HUES6 (cell line): ENCODE results near the gene SGCD.

Experiments
- H3K27ac ChIP-seq: 2 replicates; pipeline ENCODE4 v1.7.0; 2013; ENCODE audit warnings: low read depth, mild to moderate bottlenecking, low read length, inconsistent platforms
- H3K27me3 ChIP-seq: 2 replicates; pipeline ENCODE4 v1.6.1; 2013; ENCODE audit warnings: low read length; ENCODE audit not compliant: control insufficient read depth, insufficient read depth
- H3K36me3 ChIP-seq: 2 replicates; pipeline ENCODE4 v1.6.1; 2013; ENCODE audit warnings: low read length; ENCODE audit not compliant: control insufficient read depth, insufficient read depth
- H3K4me1 ChIP-seq: 2 replicates; pipeline ENCODE4 v1.6.1; 2013; ENCODE audit warnings: low read length; ENCODE audit not compliant: control insufficient read depth, insufficient read depth
- H3K4me3 ChIP-seq: 2 replicates; pipeline ENCODE4 v1.5.1; 2013; ENCODE audit warnings: low read depth, low read length
- H3K9ac ChIP-seq: one replicate; pipeline ENCODE4 v1.6.1; 2013; ENCODE audit warnings: mild to moderate bottlenecking, low read length
- H3K9me3 ChIP-seq: 2 replicates; pipeline ENCODE4 v1.6.1; 2013; ENCODE audit warnings: low read depth, low read length; ENCODE audit not compliant: control insufficient read depth, insufficient read depth

SGCD gene

DNA sequence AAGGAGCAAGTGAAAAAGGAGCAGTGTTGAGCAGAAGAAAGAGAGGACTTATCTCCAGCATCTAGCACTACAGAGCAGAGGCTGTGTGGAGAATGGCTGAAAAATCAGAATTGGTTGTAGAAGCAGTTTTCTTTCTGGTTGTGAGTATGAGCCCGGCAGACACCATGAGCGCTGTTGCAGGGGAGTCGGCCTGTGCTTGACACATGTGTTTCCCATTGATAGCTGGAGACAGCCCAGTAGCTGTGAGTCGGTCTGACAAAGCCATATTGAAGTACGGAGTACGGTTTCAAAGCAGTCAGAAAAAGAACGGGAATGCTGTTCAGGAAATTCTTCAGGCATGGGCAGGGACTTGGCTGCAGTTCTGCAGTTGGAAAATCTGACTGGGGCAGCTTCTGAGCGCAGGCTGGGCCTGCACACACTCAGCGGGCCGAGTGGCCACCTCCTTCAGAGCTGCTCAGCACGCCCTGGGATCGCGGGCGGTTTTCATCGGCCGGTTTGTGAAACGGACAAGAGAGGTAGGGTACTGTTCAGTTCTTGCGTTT is at the start of gene SGCD:
SGCD (plus strand) TSS at position 447 of the 542 bp plus-strand sequence.
- H3K27me3 ChIP-seq = no peaks in the 10 kb centered on the region
- no peak within 1 kb of the TSS for H3K27ac ChIP-seq
- no peak within 1 kb of the TSS for H3K4me3 ChIP-seq
- H3K9ac ChIP-seq = no peak within 1 kb of the TSS
- no peaks in the 10 kb centered on the region for H3K9me3 ChIP-seq
- no peaks in the 10 kb centered on the region for H3K36me3 ChIP-seq
- no peaks in the 10 kb centered on the region for H3K4me1 ChIP-seq

GRCh38 chr5:156277290-156277689 is 49.7 kb upstream of the SGCD start:
- Histone ChIP-seq H3K4me3 (no peak overlapping the region), H3K4me1 (no peaks in the 10 kb centered on the region)

GRCh38 chr5:156295431-156295830 is 31.5 kb upstream of the SGCD start:
- H3K27me3 ChIP-seq = no peaks in the 10 kb centered on the region
- no peaks in the 10 kb centered on the region for H3K4me1 ChIP-seq
- no peak overlapping the region for H3K9ac ChIP-seq
- H3K27ac ChIP-seq = no peak overlapping the region
- H3K4me3 ChIP-seq = no peak overlapping the region
- H3K9me3 ChIP-seq = no peaks in the 10 kb centered on the region
- H3K36me3 ChIP-seq = no peaks in the 10 kb centered on the region

More at GRCh38 chr5:156277290-156277689, 49.7 kb upstream of the SGCD start:
- Histone ChIP-seq H3K36me3 (no peaks in the 10 kb centered on the region), H3K27me3 (no peaks in the 10 kb centered on the region), H3K27ac (no peak overlapping the region), H3K9ac (no peak overlapping the region), H3K9me3 (no peaks in the 10 kb centered on the region)

- Histone ChIP-seq H3K4me1 (no peaks in the 10 kb centered on the region), H3K9ac (no peak overlapping the region), H3K4me3 (no peak overlapping the region), H3K36me3 (no peaks in the 10 kb centered on the region), H3K27me3 (no peaks in the 10 kb centered on the region), H3K27ac (no peak overlapping the region), H3K9me3 (peaks cover 16% of the 10 kb centered on the region)
Observed at GRCh38 chr5:156310115-156310514, 16.8 kb upstream of the SGCD start.

DNA sequence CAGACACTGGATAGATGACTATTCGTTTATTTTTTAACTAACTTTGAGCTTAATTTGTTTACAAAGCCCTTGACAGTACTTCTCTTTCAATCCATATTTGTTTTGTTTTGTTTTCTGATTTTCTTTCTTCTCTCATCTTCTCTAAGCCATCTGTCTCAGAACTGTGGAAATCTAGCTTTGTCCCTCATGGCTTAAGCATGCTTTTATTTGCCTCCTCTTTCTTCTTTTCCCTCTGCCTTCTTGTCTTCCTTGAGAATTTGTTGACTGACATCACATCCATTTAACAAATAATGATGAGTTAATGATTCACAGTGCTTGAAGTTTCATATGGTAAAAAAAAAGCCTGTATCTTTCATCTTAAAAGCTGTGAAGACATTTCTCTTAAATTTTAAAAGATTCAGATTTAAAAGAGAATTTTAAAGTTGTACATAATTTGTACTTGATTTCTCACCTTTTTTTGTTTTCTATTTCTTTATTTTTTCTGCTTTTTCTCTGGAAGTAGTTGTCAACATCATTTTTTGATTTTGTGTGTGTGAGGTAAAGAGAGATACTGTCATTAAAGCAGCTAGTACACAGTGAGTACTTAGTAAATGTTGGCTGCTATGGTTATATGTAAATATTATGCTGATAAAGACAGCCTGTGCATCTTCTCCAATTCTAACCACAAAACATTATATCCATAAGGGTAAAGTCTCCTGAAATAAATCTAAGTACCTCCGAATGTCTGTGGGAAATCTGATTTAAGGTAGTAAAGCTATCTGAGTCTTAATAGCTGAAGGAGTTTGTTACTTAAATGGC is 13.9 kb upstream of the SGCD start:
- Histone ChIP-seq H3K4me3 (no peak overlapping the region), H3K36me3 (no peaks in the 10 kb centered on the region), H3K27me3 (no peaks in the 10 kb centered on the region), H3K27ac (no peak overlapping the region), H3K4me1 (no peaks in the 10 kb centered on the region), H3K9me3 (no peaks in the 10 kb centered on the region), H3K9ac (no peak overlapping the region)

- Histone ChIP-seq H3K4me1 (no peaks in the 10 kb centered on the region), H3K36me3 (no peaks in the 10 kb centered on the region), H3K9me3 (no peaks in the 10 kb centered on the region), H3K27me3 (no peaks in the 10 kb centered on the region), H3K4me3 (no peak overlapping the region), H3K27ac (no peak overlapping the region), H3K9ac (no peak overlapping the region)
Observed at GRCh38 chr5:156314416-156314815, 12.5 kb upstream of the SGCD start.

GRCh38 chr5:156322666-156323065 is 4.3 kb upstream of the SGCD start:
- no peak overlapping the region for H3K4me3 ChIP-seq

GRCh38 chr5:156327296-156327695 is 332 bp downstream of the SGCD start:
- H3K36me3 ChIP-seq = no peaks in the 10 kb centered on the region
- no peaks in the 10 kb centered on the region for H3K27me3 ChIP-seq
- H3K9ac ChIP-seq = no peak overlapping the region
- no peaks in the 10 kb centered on the region for H3K9me3 ChIP-seq
- no peak overlapping the region for H3K4me3 ChIP-seq
- H3K4me1 ChIP-seq = no peaks in the 10 kb centered on the region
- H3K27ac ChIP-seq = no peak overlapping the region

More at GRCh38 chr5:156322666-156323065, 4.3 kb upstream of the SGCD start:
- no peaks in the 10 kb centered on the region for H3K27me3 ChIP-seq
- H3K4me1 ChIP-seq = no peaks in the 10 kb centered on the region
- no peak overlapping the region for H3K9ac ChIP-seq
- no peaks in the 10 kb centered on the region for H3K36me3 ChIP-seq
- no peak overlapping the region for H3K27ac ChIP-seq
- no peaks in the 10 kb centered on the region for H3K9me3 ChIP-seq

DNA sequence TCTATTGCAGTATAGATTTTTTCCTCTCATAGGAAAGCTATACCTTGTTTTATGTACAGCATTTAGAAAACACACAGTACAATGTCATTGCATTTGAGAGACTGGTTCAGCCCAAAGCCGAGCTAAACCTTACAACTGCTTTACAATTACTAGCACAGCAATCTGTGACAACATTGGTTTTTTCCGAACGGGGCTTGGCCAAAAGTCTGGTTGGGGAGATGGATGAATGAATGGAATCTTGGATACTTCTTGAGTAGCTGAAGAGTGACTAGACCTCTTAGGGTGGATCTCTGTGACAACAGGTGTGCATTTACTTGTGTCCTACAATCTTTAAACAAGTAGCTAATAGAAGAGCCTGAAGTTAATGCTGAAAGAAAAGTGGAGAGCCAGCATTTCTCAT is 1.2 kb downstream of the SGCD start:
- Histone ChIP-seq H3K9ac (no peak overlapping the region), H3K4me3 (no peak overlapping the region), H3K36me3 (no peaks in the 10 kb centered on the region), H3K27me3 (no peaks in the 10 kb centered on the region), H3K9me3 (no peaks in the 10 kb centered on the region), H3K4me1 (no peaks in the 10 kb centered on the region), H3K27ac (no peak overlapping the region)

GRCh38 chr5:156328766-156329165 is 1.8 kb downstream of the SGCD start:
- Histone ChIP-seq H3K9me3 (no peaks in the 10 kb centered on the region), H3K9ac (no peak overlapping the region), H3K27me3 (no peaks in the 10 kb centered on the region), H3K27ac (no peak overlapping the region), H3K36me3 (no peaks in the 10 kb centered on the region), H3K4me3 (no peak overlapping the region), H3K4me1 (no peaks in the 10 kb centered on the region)

GRCh38 chr5:156329171-156329611 is 2.2 kb downstream of the SGCD start:
- Histone ChIP-seq H3K27me3 (no peaks in the 10 kb centered on the region), H3K9me3 (no peaks in the 10 kb centered on the region), H3K27ac (no peak overlapping the region), H3K36me3 (no peaks in the 10 kb centered on the region), H3K9ac (no peak overlapping the region), H3K4me1 (no peaks in the 10 kb centered on the region), H3K4me3 (no peak overlapping the region)
